DOHH2 (cell line): ENCODE measurements around the gene SLC9A9.

Experiments
- H3F3A ChIP-seq: fragments of 200-600 bp; sonication (generic), shearing (Covaris generic); 2 replicates; pipeline ENCODE4 v1.6.0; 2016; ENCODE audit warnings: antibody characterized with exemption, mild to moderate bottlenecking; ENCODE audit not compliant: control insufficient read depth, insufficient read depth
- H3K27ac ChIP-seq: fragments of 200-600 bp; sonication (generic); 2 replicates; pipeline ENCODE4 v1.5.1; 2014; ENCODE audit warnings: low read depth, mild to moderate bottlenecking, low read length, moderate library complexity
- H3K27me3 ChIP-seq: fragments of 200-600 bp; sonication (generic); 2 replicates; pipeline ENCODE4 v1.6.1; 2014; ENCODE audit warnings: mild to moderate bottlenecking, low read length, mixed read lengths; ENCODE audit not compliant: control insufficient read depth
- H3K36me3 ChIP-seq: fragments of 200-600 bp; sonication (generic); 2 replicates; pipeline ENCODE4 v1.6.1; 2014; ENCODE audit warnings: mild to moderate bottlenecking, low read length, moderate library complexity, mixed read lengths; ENCODE audit not compliant: control insufficient read depth
- H3K4me1 ChIP-seq: fragments of 200-600 bp; sonication (generic); 2 replicates; pipeline ENCODE4 v1.6.1; 2014; ENCODE audit warnings: mild to moderate bottlenecking, low read length, mixed read lengths; ENCODE audit not compliant: control insufficient read depth
- H3K4me2 ChIP-seq: fragments of 200-600 bp; sonication (generic); 2 replicates; pipeline ENCODE4 v1.6.0; 2014; ENCODE audit warnings: mild to moderate bottlenecking, low read length, moderate library complexity
- H3K4me3 ChIP-seq: fragments of 200-600 bp; sonication (generic); 2 replicates; pipeline ENCODE4 v1.5.1; 2014; ENCODE audit warnings: mild to moderate bottlenecking, low read length, mixed read lengths
- H3K79me2 ChIP-seq: fragments of 200-600 bp; sonication (generic); 2 replicates; pipeline ENCODE4 v1.6.1; 2014; ENCODE audit warnings: mild to moderate bottlenecking, low read length, mixed read lengths; ENCODE audit not compliant: control insufficient read depth
- H3K9me2 ChIP-seq: fragments of 200-600 bp; sonication (generic); replicated peaks from 2 replicates; pipeline ENCODE4 v1.6.1; 2014; ENCODE audit warnings: mild to moderate bottlenecking, low read length, mixed read lengths; ENCODE audit not compliant: control insufficient read depth
- H3K9me3 ChIP-seq: fragments of 200-600 bp; sonication (generic); 2 replicates; pipeline ENCODE4 v1.6.1; 2014; ENCODE audit warnings: antibody characterized with exemption, low read length, mixed read lengths; ENCODE audit not compliant: control insufficient read depth, insufficient read depth
- H4K20me1 ChIP-seq: fragments of 200-600 bp; sonication (generic); 2 replicates; pipeline ENCODE4 v1.6.0; 2014; ENCODE audit warnings: low read depth, mild to moderate bottlenecking, antibody characterized with exemption, low read length, moderate library complexity; ENCODE audit not compliant: control insufficient read depth, insufficient read depth
- EZH2phosphoT487 ChIP-seq: fragments of 200-600 bp; sonication (generic); IDR thresholded peaks from 2 replicates; pipeline ENCODE4 v1.6.1; 2017; ENCODE audit warnings: borderline replicate concordance, mild to moderate bottlenecking, antibody characterized with exemption, low read length, moderate library complexity, mixed read lengths
- TF ChIP-seq, protein P1 (sequence below): fragments of 200-600 bp; sonication (generic); IDR thresholded peaks from one replicate; pipeline ENCODE4 v1.5.1; 2014; ENCODE audit warnings: antibody characterized with exemption, mild to moderate bottlenecking, low read depth, low read length; ENCODE audit not compliant: poor library complexity, severe bottlenecking

SLC9A9 gene

DNA sequence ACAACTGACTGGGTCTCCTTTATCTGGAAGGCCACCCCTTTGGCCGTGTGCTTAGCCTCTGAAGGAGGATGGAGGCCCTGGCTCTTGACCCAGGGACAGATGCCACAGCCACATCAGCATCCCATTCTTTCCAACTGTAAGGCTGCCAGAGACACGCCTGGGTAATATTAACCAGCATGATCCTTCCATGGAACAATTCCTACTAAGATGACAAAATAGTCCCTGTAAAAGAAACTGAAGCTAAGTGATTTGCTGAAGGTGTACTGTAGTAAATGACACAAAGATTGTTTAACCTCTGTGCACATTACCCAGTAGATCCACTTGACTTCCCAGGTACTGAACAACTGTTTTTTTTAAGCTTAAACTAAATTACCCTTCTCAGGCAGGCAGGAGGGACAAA, 352.7 kb downstream of the SLC9A9 start:
- H3K27ac ChIP-seq = no peak overlapping the region
- no peaks in the 10 kb centered on the region for H3K9me3 ChIP-seq
- no peak overlapping the region for H3K4me2 ChIP-seq
- H3K79me2 ChIP-seq = no peaks in the 10 kb centered on the region
- no peaks in the 10 kb centered on the region for H3K36me3 ChIP-seq
- no peak overlapping the region for H3K4me3 ChIP-seq
- no peaks in the 10 kb centered on the region for H3K27me3 ChIP-seq
- H3K9me2 ChIP-seq = no peaks in the 10 kb centered on the region
- H4K20me1 ChIP-seq = no peaks in the 10 kb centered on the region
- H3K4me1 ChIP-seq = no peaks in the 10 kb centered on the region
- no peaks in the 10 kb centered on the region for H3F3A ChIP-seq
- TF ChIP-seq, protein P1, sequence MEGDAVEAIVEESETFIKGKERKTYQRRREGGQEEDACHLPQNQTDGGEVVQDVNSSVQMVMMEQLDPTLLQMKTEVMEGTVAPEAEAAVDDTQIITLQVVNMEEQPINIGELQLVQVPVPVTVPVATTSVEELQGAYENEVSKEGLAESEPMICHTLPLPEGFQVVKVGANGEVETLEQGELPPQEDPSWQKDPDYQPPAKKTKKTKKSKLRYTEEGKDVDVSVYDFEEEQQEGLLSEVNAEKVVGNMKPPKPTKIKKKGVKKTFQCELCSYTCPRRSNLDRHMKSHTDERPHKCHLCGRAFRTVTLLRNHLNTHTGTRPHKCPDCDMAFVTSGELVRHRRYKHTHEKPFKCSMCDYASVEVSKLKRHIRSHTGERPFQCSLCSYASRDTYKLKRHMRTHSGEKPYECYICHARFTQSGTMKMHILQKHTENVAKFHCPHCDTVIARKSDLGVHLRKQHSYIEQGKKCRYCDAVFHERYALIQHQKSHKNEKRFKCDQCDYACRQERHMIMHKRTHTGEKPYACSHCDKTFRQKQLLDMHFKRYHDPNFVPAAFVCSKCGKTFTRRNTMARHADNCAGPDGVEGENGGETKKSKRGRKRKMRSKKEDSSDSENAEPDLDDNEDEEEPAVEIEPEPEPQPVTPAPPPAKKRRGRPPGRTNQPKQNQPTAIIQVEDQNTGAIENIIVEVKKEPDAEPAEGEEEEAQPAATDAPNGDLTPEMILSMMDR = no peak
- TF ChIP-seq EZH2phosphoT487 = no peak

DNA sequence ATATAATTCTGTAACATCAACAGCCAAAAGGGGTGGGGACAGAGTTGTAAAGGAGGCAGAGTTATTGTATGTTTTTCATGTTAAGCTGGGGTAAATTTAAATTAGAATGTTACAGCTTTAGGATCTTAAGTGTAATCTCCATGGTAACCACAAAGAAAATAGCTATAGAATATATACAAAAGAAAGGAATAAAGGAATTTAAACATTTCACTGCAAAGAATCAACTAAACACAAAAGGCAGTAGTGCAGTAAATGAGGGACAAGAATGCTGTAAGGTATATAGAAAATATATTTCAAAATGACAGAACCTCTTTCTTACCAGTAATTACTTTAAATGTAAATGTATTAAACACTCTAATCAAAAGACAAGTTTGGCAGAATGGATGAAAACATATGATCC, 361.7 kb downstream of the SLC9A9 start:
- Histone ChIP-seq H3K27ac (no peak overlapping the region), H3K4me2 (no peak overlapping the region), H3K79me2 (no peaks in the 10 kb centered on the region), H3K4me3 (no peak overlapping the region), H3K4me1 (no peaks in the 10 kb centered on the region), H3K9me3 (no peaks in the 10 kb centered on the region), H3K9me2 (no peaks in the 10 kb centered on the region), H4K20me1 (no peaks in the 10 kb centered on the region), H3K36me3 (no peaks in the 10 kb centered on the region), H3F3A (no peaks in the 10 kb centered on the region), H3K27me3 (no peaks in the 10 kb centered on the region; the same call in 1 of the 2 replicates)
- no peak for TF ChIP-seq EZH2phosphoT487
- TF ChIP-seq, protein P1 = no peak

DNA sequence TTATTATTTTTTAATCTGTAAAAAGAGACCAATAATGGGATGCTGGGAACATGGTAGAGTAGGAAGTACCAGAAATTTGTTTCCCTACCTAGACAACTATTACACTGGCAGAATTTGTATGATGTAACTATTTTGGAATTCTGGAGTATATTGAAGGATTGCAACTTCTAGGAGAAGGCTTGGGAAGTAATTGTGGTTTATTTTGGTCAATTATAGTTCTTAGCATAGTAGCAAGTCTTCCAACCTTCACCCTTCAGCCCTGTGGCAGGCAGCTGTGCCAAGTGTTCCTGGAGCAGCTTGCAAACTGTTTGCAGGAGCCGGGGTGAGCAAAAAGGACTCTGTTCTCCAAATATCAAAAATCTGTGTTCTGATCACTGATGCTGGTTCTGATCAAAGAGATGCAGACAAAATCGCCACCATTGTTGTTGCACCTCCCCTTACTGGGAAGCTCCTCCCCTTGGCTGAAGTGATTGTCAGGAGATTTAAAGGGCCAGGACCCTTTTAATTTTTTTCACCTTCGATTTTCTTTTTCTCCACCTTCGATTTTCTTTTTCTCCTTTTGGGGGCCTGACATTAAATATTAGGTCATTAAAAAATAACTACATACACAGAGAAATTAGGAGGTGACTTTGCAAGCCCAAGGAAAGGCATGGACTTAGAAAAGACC, 363.3 kb downstream of the SLC9A9 start:
- H3K27ac ChIP-seq = no peak overlapping the region
- no peak overlapping the region for H3K4me3 ChIP-seq
- H3K4me1 ChIP-seq = no peaks in the 10 kb centered on the region
- no peaks in the 10 kb centered on the region for H4K20me1 ChIP-seq
- no peaks in the 10 kb centered on the region for H3K36me3 ChIP-seq
- H3K79me2 ChIP-seq = no peaks in the 10 kb centered on the region
- H3K4me2 ChIP-seq = no peak overlapping the region
- H3F3A ChIP-seq = no peaks in the 10 kb centered on the region
- no peak for TF ChIP-seq EZH2phosphoT487
- TF ChIP-seq, protein P1 = no peak
- no peaks in the 10 kb centered on the region for H3K9me2 ChIP-seq
- no peaks in the 10 kb centered on the region; the same call in 1 of the 2 replicates for H3K27me3 ChIP-seq
- H3K9me3 ChIP-seq = no peaks in the 10 kb centered on the region
